Measurements from ENCODE around the gene DNASE1L2.
"Not testable (repeated sequence)": the region's sequence is repeated elsewhere in the genome, so short reads cannot be mapped to it uniquely, and the experiment has no call there.

DNASE1L2 gene

GRCh38 chr16:2200313-2200712 lies 35.9 kb upstream of the DNASE1L2 start:
- DNase-seq (ENCODE audit: low read depth) = no peak
- H3K4me3 ChIP-seq (ENCODE audit: low read depth, low read length) = no peak overlapping the region

GRCh38 chr16:2203119-2203688 lies 33.0 kb upstream of the DNASE1L2 start:
- not testable (repeated sequence) for H3K4me3 ChIP-seq (ENCODE audit: low read depth, low read length); DNase-seq (ENCODE audit: low read depth)

- no peak for DNase-seq (ENCODE audit: low read depth)
- peak overlapping the region; percentile 70 for H3K4me3 ChIP-seq (ENCODE audit: low read depth, low read length)
Observed at GRCh38 chr16:2204416-2205103, 31.7 kb upstream of the DNASE1L2 start.

- H3K4me3 ChIP-seq (ENCODE audit: low read depth, low read length) = peak within 1 kb of the TSS; percentile 70
- peak; percentile 51 for DNase-seq (ENCODE audit: low read depth)
Observed at GRCh38 chr16:2205104-2205966, 30.9 kb upstream of the DNASE1L2 start, which contains the start of gene MLST8. Gene MLST8 (plus strand): TSS chr16:2205454. CDS start chr16:2206086, 632 bp downstream.

- H3K4me3 ChIP-seq (ENCODE audit: low read depth, low read length) = peak overlapping the region; percentile 70
- DNase-seq (ENCODE audit: low read depth) = no peak
Observed at GRCh38 chr16:2205967-2206313, 30.3 kb upstream of the DNASE1L2 start.

- peak overlapping the region; percentile 70 for H3K4me3 ChIP-seq (ENCODE audit: low read depth, low read length)
- DNase-seq (ENCODE audit: low read depth) = no peak
Observed at GRCh38 chr16:2206420-2206779, 29.8 kb upstream of the DNASE1L2 start.

GRCh38 chr16:2206780-2207433 lies 29.3 kb upstream of the DNASE1L2 start:
- H3K4me3 ChIP-seq (ENCODE audit: low read depth, low read length) = no peak overlapping the region
- DNase-seq (ENCODE audit: low read depth) = no peak

DNA sequence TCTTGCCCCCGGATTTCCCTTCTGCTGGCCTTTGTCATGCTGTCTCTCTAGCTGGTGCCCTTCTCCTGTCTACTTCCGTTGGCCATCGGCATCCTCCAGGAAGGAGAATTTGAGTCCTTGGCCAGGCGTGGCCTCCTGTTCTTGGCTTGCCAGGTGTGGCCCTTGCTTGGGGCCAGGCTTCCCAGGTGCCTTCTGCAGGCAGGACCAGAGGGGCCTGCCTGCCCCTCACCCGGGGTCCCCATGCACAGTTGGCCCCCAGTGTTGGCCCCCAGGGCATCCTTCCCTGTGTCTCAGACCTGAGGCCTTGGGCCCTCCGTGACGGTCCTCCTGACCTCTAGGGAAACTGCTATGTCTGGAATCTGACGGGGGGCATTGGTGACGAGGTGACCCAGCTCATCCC lies 28.4 kb upstream of the DNASE1L2 start:
- no peak for DNase-seq (ENCODE audit: low read depth)
- no peak overlapping the region for H3K4me3 ChIP-seq (ENCODE audit: low read depth, low read length)

DNA sequence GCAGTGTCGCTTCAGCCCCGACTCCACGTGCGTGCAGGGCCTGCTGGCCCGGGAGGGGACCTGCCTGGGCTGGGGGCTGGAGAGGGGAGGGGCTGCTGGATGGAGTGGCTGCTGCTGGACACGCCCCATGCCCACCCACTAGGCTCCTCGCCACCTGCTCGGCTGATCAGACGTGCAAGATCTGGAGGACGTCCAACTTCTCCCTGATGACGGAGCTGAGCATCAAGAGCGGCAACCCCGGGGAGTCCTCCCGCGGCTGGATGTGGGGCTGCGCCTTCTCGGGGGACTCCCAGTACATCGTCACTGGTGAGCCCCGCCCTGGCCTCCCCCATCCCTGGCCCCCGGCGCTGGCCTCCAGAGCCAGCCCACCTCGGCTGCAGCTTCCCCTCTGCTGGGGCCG lies 27.9 kb upstream of the DNASE1L2 start:
- DNase-seq (ENCODE audit: low read depth) = no peak
- H3K4me3 ChIP-seq (ENCODE audit: low read depth, low read length) = no peak overlapping the region

DNA sequence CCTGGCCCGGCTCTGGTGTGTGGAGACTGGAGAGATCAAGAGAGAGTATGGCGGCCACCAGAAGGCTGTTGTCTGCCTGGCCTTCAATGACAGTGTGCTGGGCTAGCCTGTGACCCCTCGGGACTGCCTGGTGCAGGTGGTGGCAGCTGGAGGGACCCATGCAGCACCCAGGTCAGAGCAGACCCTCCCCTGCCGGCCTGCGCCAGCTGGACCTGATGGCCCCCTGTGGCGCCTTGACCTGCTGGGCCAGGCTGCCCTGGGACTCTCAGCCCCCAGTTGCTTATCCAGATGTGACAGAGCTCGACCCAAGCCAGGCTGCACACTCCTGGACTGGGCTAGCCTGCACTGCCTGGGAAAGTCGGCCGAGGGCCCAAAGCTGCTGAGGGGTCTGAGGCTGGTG lies 27.5 kb upstream of the DNASE1L2 start:
- H3K4me3 ChIP-seq (ENCODE audit: low read depth, low read length) = no peak overlapping the region
- no peak for DNase-seq (ENCODE audit: low read depth)

- no peak for DNase-seq (ENCODE audit: low read depth)
Observed at GRCh38 chr16:2209258-2210008, 26.8 kb upstream of the DNASE1L2 start.

DNA sequence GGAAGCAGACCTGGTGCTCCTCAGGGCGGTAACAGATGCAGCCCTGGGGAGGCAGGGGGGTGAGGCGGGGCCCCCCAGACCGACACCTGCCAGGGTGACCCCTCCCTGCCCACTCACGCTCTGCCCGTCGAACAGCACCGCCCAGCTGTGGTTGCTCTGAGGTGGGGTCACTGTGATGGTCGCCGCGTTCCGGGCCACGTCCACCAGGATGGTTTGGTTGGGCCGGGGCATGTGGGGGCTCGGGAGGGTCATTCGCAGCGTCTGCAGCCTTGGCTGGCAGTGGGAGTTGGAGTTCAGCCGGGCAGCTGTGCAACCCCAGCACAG lies 26.3 kb upstream of the DNASE1L2 start:
- DNase-seq (ENCODE audit: low read depth) = no peak
- H3K4me3 ChIP-seq (ENCODE audit: low read depth, low read length) = no peak overlapping the region

More at GRCh38 chr16:2209258-2210008, 26.8 kb upstream of the DNASE1L2 start:
- H3K4me3 ChIP-seq (ENCODE audit: low read depth, low read length) = no peak overlapping the region

DNA sequence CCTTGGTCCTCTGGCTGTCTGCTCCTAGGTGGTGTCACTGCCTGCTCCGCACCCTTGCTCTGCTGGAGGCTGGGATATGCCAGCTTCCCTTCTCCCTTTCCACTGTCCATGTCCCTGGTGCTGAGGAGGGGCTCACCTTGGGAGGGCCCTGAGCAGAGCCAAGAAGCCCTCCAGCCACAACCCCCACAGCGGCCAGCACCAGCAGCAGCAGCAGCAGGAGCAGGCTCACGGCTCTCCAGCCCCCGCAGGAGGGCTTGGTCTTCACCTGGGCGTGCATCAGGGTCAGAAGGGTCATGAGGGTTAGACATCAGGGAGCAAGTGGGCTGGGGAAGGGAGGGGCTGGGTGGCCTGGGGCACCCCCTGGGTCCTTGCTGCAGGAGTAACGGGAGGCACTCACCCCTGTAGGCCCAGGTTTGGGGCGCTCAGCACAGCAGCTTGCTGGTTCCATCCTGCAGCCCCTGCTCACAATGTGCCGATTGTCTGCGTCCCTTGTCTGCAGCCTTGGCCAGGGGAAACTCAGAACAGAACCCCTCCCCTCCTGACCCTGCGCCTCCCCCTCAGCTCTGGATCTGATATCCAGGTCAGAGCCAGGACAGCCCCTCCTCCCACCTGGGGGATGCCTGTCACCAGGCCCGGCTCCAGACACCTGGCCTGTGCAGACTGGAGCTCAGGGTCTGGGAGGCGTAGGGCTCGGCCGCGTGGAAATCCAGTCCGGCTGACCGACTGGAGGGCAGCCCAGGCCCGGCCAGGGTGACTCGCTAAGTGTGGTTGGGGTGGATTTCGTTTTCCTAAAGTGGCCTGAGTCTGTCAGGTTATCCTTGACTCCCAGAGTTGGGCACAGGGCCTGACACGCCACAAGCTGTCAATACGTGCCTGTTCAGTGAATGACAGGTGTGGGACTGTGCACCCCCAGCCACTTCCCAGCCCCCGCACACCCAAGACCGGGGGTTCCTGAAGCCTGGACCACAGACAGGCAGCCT lies 25.6 kb upstream of the DNASE1L2 start, which contains the start of gene BRICD5:
Gene BRICD5 (minus strand): TSS at position 478 of the 980 bp plus-strand sequence. CDS start 30 bp downstream, at position 448.
- DNase-seq (ENCODE audit: low read depth) = no peak
- no peak within 1 kb of the TSS for H3K4me3 ChIP-seq (ENCODE audit: low read depth, low read length)

GRCh38 chr16:2211923-2212347 lies 24.3 kb upstream of the DNASE1L2 start:
- no peak for DNase-seq (ENCODE audit: low read depth)
- no peak overlapping the region for H3K4me3 ChIP-seq (ENCODE audit: low read depth, low read length)

GRCh38 chr16:2212362-2213324 lies 23.6 kb upstream of the DNASE1L2 start:
- no peak for DNase-seq (ENCODE audit: low read depth)
- peak overlapping the region; percentile 70 for H3K4me3 ChIP-seq (ENCODE audit: low read depth, low read length)

DNA sequence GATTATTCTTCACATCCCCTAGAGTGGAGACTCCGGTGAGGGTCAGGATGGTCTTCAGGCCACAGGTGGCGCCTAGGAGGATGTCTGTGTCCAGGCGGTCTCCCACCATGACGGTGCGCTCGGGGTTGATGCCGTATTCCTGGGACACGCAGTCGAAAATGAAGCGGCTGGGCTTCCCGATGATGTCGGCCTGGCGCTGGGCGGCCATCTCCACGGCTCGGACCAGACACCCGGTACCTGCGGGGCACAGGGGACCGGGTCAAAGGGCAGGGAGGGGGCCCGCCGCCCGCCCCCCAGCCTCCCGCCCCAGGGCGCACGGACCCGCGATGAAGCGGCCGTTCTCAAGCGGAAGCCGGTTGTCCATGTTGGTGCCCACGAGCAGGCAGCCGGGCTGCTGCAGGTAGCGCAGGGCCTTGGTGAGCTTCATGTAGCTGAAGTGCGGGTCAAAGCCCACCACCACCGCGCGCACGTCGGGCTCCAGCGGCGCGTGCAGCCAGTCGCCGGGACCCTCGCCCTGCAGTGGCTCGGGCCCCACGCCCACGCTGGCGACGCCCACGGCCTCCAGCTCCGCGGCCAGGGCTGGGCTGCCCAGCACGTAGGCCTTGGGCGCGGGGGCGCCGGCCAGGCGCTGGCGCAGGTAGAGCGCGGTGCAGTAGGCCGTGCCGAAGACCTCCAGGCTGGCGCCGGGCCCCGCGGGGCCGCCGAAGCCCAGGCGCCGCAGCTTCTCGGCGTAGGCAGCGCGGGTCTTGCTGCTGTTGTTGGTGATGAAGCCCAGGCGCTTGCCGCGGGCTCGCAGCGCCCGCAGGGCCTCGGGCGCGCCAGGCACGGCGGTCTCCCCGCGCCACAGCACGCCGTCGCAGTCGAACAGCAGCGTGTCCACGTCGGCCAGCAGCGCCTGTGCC lies 22.2 kb upstream of the DNASE1L2 start:
- H3K4me3 ChIP-seq (ENCODE audit: low read depth, low read length) = peak overlapping the region; percentile 70
- DNase-seq (ENCODE audit: low read depth) = no peak

Measured in skeletal muscle cell (primary cell).